ENCODE data around the gene ITGB1BP2.
"Not testable (repeated sequence)": the region's sequence is repeated elsewhere in the genome, so short reads cannot be mapped to it uniquely, and the experiment has no call there.

ITGB1BP2 gene

DNA sequence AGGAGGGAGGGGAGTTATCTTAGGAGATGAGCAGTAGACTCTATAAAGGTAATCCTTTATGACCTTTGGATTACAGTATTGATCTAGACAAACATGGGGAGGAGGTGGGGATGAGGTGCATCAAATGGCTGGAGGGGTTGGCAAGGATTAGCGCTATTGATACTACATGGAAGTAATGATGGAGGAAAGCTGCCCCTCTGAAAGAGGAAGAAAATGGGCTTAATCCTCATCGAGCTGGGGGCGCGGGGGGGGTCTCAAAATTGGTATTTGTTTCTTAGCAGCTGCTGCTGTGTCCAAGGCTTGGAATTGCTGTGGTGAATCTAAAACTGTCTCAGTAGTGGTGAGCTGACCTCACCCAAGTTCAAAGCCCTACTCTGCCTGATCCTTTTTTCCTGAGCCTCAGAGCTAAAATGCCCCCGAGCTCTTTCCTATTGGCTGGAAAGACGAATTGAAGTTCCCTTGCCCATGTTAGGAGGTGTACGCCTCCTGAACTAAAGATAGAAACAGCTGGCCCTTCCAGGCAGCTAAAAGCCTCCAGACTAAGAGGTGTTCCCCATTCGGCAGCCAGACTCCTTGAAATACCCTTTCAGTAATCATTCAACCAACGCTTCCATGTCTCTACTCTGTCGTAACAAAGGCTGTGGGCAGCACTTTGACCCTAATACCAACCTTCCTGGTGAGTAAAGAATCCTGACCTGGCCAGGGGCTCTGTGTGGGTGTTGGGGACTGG, at the start of gene ITGB1BP2:
TSS of gene ITGB1BP2 (plus strand) at position 556 of the 730 bp plus-strand sequence. CDS start at position 613, 57 bp downstream.
- peak in 1 of 10 donors; percentile 2 for DNase-seq
- intact Hi-C loops (cut with DNase I) = no loop called here

DNA sequence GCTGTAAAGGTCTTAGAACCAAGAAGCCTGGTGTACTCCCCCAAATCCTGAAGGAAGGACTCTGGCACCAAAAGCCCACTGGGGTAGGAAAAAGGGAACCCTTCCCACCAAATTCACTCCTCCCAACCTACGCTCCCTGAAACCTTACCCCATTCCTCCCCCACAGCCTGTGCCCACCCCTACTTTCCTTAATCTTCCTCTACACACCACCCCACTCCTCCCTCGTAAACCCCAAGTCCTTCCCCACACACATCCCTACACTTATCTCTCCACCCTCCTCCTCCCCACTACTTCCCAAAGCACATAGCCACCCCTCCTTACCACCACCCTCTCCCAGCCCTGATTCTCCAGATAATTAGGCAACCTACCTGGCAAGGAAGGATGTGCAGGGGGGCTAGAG, 49.3 kb upstream of the ITGB1BP2 start:
- no peak for DNase-seq
- intact Hi-C loops (cut with DNase I) = no loop called here

DNA sequence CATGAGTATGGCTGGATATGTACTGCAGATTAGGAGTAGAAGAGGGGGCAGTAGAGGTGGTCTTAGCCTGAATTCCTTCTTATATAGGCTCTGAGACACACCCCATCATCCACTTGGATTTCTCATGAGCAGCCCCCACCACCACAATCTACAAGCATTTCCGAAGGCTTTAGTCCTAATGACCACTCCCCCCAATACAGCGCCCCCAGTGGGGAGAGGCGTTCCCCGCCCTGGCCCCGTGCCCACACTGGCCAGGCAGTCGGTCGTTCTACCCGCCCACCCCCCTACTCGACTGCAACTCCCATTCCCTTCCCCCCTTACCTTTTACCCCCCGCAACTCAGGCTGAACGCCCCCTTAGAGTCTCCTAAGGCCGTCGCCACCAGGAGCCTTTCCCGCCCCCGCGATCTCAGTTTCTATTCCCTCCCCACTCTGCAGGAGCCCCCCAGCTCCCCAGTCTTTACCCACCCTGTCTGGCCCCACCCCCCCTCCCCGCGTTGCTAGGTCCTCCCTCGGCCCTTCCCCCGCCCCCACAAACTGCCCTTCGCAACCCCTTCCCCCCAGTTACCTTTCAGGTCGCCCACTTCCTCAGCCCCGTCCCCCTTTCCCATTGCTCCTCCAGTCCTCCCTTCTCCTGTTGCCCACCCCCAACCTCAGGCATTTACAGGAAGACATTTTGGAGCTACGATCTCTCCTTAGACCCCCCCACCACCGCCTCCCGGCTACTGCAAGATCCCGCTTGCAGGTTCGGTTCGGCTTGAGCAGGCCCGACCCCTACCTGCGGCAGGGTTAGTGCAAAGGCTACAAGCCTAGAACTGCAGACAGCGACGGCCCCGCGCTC, 48.1 kb upstream of the ITGB1BP2 start:
- peak in 5 of 10 donors; percentile 19 to 89 (median 36) for DNase-seq
- intact Hi-C loops (cut with DNase I) = loop anchor here (2.0 kb wide), 1 partner anchor 29 kb away; the partner anchor contains the start of gene NONO

DNA sequence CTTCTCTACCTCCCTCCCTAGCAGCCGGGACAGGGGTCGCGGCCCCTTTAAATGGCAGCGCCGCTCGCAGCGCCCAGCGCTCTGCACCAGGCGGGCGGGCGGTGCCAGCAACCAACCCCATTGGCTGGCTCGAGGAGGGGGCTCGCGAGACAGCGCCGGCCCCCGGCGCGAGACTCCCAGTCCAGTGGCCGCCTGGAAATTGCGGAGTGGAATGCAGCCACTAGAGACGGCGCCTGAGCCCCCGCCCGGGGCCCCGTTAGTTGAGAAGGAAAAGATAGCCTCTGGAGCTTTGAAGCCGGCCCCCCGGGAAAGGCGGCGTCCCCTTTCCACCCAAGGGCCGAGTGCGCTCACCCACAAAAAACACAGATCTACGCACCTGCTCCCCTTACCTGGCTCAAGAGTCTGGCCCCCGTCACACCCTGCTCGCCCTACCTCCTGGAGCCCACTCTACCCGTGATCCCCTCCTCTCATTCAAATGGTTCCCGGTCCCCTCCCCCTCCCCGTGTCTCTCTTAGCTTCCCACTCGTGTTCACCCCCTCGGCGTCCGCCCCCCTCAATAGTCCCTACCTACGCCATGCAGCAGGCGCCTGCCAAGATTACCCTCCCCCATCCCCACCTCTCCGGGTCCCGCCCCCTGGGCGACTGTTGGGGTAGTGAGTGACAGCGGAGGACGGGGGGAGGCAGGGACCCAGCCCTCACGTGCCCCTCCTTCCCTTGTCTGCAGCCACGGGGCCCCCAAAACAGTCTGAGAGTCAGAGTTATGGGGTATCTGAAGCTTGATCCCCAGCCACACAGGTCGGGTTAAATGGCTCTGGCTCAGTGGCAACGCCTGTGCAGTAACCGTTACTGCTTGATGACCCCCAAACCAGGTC, 47.2 kb upstream of the ITGB1BP2 start, which contains the start of gene ZMYM3:
TSS of gene ZMYM3 (minus strand) at position 49 of the 872 bp plus-strand sequence. CDS start 885 bp downstream, outside the sequence.
- DNase-seq = peak; percentile 75 to 98 (median 86)
- intact Hi-C loops (cut with DNase I) = loop anchor here (2.0 kb wide), 1 partner anchor 28 kb away; the partner anchor contains the start of gene NONO

DNA sequence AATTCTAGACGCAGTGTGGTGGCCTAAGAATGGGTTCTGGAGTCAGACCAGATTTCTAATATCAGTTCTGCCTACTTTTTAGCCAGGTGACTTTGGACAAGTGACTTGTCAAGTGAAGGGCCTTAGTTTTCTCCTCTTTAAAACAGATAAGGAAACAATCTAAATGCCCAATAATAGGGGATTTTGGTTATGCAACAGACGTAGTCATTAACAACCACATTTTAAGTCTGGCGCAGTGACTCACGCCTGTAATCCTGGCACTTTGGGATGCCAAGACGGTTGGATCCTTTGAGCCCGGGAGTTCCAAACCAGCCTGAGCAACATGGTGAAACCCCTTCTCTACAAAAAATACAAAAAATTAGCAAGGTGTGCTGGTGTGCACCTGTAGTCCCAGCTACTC, 45.5 kb upstream of the ITGB1BP2 start:
- DNase-seq = no peak
- intact Hi-C loops (cut with DNase I) = no loop called here

DNA sequence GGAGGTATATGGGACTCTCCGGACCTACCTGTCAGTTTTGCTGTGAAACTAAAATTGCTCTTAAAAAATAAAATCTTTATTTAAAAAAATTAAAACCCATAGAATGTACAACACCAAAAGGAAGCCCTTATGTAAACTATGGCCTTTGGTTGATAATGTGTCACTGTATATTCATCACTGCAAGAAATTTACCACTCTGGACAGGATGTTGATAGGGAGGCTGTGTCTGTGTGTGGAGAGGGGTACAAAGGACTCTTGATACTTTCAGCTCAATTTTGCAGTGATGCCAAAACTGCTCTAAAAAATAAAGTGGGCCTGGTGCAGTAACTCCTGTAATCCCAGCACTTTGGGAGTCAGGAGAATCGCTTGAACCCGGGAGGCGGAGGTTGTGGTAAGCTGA, 44.7 kb upstream of the ITGB1BP2 start:
- no peak for DNase-seq
- intact Hi-C loops (cut with DNase I) = no loop called here

DNA sequence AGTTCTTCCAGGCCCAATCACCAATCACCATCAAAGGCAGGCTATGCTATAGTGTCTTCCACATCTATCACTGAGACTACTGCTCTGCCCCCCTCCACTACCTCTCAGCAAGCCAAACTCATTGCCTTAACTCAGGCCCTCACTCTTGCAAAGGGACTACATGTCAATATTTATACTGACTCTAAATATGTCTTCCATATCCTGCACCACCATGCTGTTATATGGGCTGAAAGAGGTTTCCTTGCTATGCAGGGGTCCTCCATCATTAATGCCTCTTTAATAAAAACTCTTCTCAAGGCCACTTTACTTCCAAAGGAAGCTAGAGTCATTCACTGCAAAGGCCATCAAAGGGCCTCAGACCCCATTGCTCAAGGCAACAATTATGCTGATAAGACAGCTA, 32.9 kb upstream of the ITGB1BP2 start:
- intact Hi-C loops (cut with DNase I); DNase-seq: not testable (repeated sequence)

DNA sequence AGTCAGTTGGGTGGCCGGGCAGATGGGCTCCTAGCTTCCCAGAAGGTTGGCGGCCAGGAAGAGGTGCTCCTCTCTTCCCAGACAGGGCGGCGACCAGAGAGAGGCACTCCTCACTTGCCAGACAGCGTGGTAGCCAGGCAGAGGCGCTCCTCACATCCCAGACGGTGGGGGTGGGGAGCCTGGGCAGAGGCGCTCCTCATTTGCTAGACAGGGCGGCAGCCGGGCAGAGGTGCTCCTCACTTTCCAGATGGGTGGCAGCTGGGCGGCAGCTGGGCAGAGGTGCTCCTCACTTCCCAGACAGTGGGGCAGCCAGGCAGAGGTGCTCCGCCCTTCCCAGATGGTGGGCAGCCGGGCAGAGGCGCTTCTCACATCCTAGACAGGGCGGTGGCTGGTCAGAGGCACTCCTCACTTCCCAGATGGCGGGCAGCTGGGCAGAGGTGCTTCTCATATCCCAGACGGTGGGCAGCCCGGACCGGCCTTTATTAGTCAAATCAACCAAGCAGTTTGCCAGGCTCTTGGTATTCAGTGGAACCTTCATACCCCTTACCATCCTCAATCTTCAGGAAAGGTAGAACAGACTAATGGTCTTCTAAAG, 31.7 kb upstream of the ITGB1BP2 start:
- intact Hi-C loops (cut with DNase I) = no loop called here
- DNase-seq = peak in 1 of 10 donors; percentile 81

DNA sequence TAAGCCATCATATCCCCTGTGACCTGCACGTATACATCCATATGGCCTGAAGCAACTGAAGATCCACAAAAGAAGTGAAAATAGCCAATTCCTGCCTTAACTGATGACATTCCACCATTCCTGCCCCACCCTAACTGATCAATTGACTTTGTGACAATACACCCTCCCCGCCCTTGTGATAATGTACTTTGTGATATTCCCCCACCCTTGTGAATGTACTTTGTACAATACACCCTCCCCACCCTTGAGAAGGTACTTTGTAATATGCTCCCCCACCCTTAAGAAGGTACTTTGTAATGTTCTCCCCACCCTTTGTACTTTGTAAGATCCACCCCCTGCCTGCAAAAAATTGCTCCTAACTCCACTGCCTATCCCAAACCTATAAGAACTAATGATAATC, 29.2 kb upstream of the ITGB1BP2 start:
- DNase-seq; intact Hi-C loops (cut with DNase I): not testable (repeated sequence)

DNA sequence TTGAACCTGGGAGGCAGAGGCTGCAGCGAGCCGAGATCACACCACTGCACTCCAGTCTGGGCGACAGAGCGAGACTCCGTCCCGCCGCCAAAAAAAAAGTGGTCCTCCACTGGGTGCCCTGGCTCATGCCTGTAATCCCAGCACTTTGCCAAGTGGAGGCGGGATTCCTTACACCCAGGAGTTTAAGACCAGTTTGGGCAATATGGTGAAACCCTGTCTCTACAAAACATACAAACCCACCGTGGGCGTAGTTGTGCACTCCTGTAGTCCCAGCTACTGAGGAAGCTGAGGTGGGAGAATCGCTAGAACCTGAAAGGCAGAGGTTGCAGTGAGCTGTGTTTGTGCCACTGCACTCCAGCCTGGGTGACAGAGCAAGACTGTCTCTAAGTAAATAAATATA, 20.2 kb upstream of the ITGB1BP2 start:
- not testable (repeated sequence) for DNase-seq
- intact Hi-C loops (cut with DNase I) = loop anchor here (5.0 kb wide), 1 partner anchor 86 kb away; the partner anchor contains the start of gene TAF1

DNA sequence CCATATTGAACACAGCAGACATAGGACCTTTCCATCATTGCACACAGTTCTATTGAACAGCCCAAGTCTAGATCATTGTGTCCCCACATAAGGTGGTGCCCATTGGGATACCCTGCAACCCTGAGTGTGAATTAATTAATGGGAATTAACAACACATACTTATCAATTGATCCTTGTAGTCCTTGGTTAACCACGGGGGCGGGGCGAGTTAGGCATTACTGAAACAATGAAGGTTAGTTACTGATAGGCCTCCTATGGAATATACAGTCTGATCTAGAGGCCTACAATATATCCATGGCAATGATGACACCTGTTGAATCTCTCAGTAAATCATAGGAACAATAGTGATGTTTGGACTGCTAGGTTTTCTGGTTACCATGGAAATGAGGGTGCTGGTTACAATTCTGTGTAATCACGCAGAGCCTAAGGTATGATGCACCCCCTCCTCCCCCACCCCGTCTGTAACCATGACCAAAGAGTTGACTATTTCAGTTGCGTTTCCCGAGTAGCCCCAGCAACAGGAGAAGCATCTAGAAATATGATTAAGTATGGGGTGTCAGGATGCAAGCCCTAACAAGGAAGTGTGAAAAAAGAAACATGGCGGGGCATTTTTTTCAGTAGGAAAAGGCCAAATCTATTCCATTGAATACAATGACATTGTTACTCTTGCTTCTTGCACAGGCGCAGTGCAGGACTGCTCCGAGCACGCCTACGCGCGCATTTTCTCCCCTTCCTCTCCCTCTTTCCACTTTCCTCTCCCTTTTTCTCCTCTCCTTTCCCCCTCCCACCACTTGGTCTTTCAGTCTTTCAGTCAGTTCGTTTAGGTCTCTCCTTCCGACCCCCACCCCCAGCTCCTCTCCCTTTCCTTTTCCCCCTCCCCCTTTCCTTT, 18.8 kb upstream of the ITGB1BP2 start:
- intact Hi-C loops (cut with DNase I) = loop anchor here (2.0 to 5.0 kb wide), 2 partner anchors 28 to 85 kb away; partner anchors contain the start of genes TAF1 and ZMYM3

DNA sequence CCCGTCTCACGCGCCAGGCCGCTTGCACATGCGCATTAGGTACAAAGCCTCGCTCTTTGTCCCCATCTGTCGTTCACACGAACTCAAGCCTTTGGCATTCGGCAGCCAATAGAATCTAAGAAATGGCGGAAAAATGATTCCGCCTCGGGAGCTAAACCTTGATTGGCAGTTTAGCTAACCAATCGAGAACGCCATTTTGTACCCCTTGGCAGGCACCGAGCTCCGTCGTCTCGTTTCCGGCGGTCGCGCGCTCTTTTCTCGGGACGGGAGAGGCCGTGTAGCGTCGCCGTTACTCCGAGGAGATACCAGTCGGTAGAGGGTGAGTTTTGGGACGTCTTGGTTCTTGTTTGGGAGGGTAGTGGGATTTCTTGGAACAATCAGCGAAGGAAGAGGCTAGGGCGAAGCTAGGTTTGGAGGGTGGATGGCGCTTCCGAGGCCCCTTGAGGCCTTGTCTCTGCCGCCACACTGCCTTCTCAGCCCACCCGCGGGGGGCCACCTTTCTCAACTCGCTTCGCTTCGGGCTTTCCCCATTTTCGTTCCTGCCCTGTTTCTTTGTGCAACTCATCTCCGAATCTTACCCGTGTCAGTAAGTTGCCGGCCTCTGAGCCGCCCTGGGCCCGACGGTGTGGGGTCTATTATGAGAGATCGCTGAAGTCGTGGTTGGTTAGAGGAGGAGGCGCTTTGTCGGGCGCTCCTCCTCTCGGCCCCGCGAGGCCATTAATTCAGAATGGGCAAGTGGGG, 18.0 kb upstream of the ITGB1BP2 start, which contains the start of gene NONO:
TSS of gene NONO (plus strand) at position 233 of the 741 bp plus-strand sequence. CDS start 7,003 bp downstream, outside the sequence.
- peak; percentile 69 to 96 (median 76) for DNase-seq
- intact Hi-C loops (cut with DNase I) = loop anchor here (2.0 to 5.0 kb wide), 2 partner anchors 29 to 84 kb away; partner anchors contain the start of genes TAF1 and ZMYM3

More for the DNA sequence above, 18.8 kb upstream of the ITGB1BP2 start:
- DNase-seq = no peak

DNA sequence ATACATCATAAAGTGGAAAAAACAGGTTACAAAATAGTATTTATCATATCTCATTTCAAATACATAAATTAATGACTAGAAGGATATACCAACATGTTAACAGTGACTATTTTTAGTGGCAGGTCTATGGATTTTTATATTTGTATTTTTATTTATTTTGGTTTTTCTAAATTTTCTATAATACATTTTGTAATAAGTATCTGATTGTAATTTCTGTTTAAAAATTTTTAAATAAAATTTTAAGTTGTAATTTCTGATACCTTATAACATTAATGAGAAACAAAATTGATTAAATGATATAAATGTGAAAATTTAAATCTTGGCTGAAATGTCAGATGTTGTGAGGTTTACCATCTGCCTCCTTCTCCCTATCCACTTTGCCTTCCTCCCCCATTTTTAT, 15.6 kb upstream of the ITGB1BP2 start:
- intact Hi-C loops (cut with DNase I) = no loop called here
- DNase-seq = no peak

DNA sequence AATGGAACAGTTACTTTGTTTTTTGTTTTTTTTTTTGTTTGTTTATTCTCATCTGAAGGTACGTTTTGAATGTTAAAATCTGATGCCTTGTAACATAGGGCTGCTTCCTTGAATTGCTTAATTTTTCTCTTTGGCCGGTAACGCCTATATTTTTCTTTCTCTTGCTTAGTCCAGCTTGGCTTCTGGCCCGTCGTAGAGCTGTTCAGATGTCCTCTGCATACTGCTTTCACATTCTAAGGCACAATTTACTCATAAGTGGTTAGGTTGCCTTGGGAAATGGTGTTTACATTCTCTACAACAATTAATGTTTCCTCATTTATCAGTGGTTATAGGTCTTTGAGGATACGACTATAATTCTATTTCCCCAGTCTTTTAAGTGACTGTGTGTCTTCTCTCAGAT, 10.2 kb upstream of the ITGB1BP2 start:
- intact Hi-C loops (cut with DNase I) = no loop called here
- no peak for DNase-seq

DNA sequence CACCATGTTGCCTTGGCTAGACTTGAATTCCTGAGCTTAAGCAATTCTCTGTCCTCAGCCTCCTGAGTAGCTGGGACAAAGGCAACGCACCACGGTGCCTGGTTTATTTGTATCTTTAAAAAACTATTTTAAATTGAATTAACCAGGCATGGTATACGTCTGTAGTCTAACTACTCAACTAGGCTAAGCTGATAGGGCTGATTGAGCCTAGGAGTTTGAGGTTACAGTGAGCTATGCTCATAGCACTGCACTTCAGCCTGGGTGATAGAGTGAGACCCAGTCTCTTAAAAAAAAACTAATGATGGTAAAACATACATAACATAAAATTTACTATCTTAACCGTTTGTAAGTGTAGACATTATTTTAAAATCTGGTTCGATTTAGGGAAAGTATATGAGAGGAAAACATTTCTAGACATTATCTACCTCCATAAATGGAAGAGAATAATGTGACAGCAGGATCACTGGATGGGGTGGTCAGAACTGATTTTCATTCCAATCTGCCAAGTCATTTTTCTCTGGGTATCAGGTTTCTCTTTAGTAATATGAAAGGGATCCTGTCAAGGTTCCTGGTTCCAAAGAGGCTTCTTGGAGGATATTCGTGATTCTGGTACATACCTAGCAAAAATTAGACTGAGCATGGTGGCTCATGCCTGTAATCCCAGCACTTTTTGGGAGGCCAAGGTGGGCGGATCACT, 8.7 kb upstream of the ITGB1BP2 start:
- intact Hi-C loops (cut with DNase I) = no loop called here
- DNase-seq = no peak

DNA sequence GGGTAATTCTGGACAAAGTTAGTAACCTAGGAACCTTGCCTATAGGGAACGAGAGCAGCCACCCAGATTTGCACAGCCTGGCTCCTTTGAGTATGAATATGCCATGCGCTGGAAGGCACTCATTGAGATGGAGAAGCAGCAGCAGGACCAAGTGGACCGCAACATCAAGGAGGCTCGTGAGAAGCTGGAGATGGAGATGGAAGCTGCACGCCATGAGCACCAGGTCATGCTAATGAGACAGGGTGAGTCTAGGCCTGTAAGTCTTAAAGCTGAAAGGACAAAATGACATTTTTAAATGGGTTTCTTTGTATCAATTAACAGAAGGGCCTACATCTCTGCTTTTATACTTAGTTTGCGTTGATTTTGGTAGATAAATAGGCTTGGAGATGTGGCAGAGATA, 4.7 kb upstream of the ITGB1BP2 start:
- peak in 1 of 10 donors; percentile 33 for DNase-seq

DNA sequence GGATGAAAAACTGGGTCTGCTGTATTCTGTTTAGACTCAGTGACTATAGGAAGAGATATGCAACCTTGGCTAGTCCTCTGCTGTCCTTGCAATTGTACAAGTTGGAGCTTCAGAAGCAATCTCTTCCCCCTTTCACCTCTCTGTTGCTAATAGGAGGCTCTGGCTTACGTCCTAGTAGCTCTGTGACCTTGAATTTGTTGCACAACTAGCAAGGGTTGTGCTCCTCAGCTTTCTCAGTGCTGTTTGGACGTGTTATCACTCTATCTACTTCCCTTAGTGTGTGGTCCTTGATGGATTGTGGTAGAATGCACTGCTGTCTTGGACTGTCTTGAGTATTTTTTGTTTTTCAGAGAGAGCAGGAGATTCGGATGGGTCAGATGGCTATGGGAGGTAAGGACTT, 3.4 kb upstream of the ITGB1BP2 start:
- DNase-seq = no peak
- intact Hi-C loops (cut with DNase I) = no loop called here

More for the DNA sequence above, 4.7 kb upstream of the ITGB1BP2 start:
- intact Hi-C loops (cut with DNase I) = no loop called here
